CD4-positive, alpha-beta T cell treated with Interleukin-15 for 1 hour (primary cell): ENCODE results near the gene ARSJ.
"Not testable (repeated sequence)": the region's sequence is repeated elsewhere in the genome, so short reads cannot be mapped to it uniquely, and the experiment has no call there.

Experiments
- DNase-seq: peaks from one replicate; pipeline ENCODE4 v3.0.0-alpha.2; 2020

The ARSJ gene

DNA sequence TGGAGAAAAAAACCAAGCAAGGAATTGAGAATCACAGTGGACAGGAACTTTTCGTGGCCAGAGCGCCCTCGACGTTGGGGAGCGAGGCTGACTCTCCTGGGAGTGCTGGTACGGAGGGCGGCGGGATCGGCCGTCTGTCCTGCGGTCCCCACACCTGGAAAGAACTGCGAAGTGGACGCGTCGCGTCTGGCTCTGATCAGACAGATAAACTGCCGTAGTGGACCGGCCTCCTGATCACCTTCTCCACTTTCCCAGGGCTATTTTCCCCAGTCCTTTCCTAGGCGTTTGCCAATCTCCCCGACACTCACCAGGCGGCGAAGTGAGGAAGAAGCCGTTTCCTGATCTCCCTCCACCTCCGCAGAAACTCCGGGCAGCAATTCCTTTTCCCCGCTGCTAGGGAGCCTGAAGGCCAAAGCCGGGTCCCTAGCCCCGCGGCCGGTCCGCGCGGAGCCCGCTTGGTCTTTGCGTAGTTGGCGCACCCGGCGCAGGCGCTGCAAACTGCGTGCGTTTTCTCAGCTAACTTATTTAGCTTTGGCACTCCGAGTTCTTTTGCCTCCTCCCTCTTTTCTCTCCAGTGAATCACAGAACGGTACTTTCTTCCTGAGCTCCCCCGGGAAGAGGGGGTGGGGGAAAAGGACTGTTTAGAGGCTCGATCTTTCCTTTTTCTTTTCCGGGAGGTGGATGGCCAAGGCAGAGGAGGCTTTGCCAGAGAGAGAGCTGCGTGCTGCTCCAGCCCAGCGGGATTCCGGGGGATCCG, at the start of gene ARSJ:
TSS of gene ARSJ (minus strand) at position 500 of the 757 bp plus-strand sequence. CDS start 813 bp downstream, outside the sequence.
- no peak for DNase-seq

DNA sequence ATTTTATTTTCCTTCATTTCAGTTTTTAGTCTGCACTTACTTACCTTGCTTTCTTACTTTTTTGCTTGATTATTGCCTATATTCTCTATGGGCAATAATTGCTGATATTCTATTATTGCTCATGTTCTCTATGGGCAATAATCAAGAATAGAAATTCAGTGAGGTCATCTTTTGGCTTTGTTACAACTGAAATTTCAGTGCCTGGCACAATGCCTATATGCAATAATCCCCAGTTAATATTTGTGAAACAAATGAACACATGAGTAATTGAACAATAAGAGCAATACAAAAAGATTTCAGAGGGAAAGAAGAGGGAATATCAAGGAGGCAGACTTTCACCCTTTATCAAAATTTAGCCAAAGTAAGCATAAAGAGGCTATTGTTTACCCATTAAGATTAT, 48.6 kb upstream of the ARSJ start:
- no peak for DNase-seq

GRCh38 chr4:114027596-114027995, 48.1 kb upstream of the ARSJ start:
- no peak for DNase-seq

DNA sequence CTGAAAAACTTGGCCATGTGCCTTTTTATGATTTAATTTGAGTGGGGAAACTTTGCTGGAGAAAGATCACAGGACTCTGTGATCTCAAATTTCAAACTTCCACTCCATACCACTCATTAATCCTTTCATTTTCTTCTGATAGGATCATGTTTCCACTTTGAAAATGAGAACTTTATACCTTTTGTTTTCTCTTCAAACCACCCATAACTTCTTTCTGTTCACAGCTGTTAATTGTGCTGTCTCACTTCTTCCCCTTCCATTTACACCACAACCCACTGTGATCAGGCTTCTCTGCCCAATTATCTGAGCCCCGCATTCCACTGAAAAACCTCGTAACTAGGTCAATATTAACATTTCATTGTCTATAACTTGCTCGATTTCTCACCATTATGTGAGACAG, 47.0 kb upstream of the ARSJ start:
- no peak for DNase-seq

DNA sequence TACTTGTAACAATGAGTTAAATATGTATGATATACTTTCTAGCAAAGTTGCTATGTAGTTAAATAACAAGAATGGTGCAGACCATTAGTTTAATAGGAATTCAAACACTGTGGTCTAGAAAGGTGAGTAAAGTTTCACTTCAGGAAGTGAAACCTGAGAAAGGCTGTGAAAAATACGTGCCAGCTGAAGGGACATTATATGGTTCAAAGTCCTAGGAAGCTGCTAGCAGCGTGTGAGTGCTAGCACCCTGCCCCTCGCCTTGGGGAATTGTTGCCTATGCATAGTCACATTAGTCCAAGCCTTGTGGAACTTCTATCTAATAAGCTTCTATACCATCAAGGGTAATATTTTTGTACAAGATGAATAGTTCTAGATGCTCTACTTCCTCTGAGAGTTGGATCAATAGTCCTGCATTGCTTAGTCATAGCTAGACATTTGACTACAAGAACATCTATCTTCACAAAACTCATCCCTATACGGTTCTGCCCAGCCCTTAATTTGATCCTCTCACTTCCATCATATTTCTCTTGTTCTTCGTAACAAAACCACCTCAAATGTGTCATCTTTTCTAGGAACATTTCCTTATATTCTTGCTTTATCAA, 45.8 kb upstream of the ARSJ start:
- DNase-seq, result no peak

- DNase-seq, result no peak
These were observed 42.0 kb upstream of the ARSJ start for GRCh38 chr4:114021451-114021850.

- no peak for DNase-seq
These were observed 40.5 kb upstream of the ARSJ start for GRCh38 chr4:114019969-114020358.

DNA sequence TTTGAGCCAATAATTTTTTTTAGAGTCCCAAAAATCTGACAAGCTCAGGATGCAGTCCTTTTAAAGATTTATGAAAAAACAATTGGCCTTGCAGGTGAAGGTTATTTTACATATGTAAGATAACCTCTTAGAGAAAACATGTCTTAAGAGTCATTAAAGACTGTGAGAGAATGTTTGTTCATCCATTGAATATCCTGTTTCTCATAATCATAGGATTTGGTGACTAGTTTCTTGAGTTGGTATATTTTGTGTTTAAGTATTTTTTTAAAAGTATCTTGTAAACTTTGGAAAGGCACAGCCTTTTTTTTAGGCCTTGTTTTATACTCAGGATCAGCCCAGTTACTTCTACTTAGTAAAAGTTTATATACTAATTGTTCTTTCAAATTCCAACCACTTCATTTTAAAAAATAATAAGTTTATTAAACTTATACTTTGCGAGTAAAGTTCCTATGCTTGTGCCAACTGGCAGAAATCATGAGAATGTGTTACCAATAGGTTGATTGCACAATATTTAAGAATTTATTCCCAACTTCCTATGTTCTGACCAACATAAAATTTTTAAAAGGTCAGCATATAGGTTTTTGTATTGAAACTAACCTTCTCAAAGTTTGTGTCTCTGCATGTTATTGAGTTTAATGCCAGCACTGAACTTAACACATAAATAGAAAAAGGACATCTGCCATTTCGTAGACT, 40.0 kb upstream of the ARSJ start:
- no peak for DNase-seq

- no peak for DNase-seq
These were observed 37.9 kb upstream of the ARSJ start for GRCh38 chr4:114017120-114017917.

- DNase-seq, result no peak
These were observed 36.0 kb upstream of the ARSJ start for GRCh38 chr4:114015444-114015899.

- not testable (repeated sequence) for DNase-seq
These were observed 33.8 kb upstream of the ARSJ start for GRCh38 chr4:114013201-114013600.

- DNase-seq, result no peak
These were observed 33.3 kb upstream of the ARSJ start for GRCh38 chr4:114012749-114013148.

DNA sequence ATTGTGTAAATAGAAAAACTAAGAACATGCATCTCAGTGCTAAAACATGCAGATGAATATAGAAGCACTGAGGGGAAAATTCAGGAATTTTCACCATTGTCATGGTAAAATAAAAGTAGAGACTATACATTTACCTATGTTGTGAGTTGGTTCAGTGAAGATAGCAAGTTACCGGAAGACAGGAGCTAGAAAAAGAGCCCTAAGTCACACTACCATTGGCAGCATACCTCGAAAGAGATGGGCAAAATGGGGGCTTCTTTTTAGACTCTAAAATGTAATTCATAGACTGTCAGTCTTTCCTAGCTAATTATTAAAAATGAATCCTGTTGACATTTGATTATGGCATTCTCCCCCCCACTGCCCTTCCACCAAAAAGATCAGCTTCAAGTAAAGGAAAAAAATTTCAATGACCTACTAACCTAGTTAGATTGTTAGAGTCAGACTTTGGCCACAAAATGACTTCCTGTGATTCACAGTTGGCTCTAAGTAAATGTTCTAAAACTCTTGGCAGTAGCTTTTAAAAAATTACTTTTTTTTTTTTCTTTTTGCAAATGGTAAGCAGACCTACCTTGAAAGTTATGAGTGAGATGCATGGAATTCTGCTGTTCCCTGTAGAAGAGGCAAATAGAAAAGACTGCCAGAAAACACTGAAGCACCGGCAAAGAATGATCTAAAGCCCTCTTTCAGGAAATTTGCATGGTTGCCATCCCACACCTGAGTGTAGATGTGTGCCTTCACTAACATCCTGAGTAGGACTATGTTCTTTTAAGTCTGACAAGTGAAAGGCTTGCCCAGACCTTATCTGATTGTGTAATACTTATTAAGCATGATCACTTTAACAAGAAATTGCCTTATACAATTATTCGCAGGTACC, 26.4 kb upstream of the ARSJ start:
- DNase-seq, result no peak

GRCh38 chr4:114004483-114005226, 25.2 kb upstream of the ARSJ start:
- peak; percentile 32 for DNase-seq

DNA sequence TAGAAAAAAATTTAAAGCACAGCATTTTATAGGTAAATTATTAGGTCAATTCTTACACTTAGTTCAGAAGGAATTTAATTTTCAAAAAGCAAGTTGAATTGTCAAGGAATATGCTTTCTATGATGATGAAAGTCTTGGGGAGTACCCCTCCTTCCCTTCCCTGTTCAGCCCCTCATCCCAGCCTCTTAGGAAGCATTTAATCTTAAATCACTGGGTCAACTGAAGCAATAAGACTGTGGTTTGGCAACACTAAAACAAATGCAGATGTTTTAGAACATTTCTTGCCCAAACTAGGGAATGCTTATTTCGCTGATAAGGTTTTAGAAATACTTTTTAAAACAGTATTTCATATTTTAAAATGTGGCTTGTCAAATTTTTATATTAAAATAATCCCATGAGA, 19.1 kb upstream of the ARSJ start:
- no peak for DNase-seq

DNA sequence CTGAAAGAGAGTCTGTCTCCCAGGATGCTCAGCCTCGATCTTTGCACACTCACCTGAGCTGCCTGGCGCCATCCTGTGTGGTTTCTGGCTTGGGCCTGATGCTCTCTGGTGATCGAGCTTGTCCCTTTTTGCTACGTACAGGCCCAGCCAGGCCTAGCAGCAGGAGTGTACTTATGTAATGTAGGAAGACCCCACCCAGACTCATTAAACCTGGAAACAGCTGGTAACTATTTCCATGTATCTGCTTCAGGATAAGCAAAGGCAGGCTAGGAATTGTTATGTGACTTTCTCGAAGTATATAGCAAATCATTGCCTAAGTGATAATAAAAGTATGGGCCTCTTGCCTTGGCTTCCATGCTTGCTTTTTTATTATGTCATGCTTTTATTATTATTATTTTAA, 18.6 kb upstream of the ARSJ start:
- no peak for DNase-seq

GRCh38 chr4:113997206-113997605, 17.8 kb upstream of the ARSJ start:
- no peak for DNase-seq

GRCh38 chr4:113996599-113997177, 17.2 kb upstream of the ARSJ start:
- DNase-seq, result no peak

DNA sequence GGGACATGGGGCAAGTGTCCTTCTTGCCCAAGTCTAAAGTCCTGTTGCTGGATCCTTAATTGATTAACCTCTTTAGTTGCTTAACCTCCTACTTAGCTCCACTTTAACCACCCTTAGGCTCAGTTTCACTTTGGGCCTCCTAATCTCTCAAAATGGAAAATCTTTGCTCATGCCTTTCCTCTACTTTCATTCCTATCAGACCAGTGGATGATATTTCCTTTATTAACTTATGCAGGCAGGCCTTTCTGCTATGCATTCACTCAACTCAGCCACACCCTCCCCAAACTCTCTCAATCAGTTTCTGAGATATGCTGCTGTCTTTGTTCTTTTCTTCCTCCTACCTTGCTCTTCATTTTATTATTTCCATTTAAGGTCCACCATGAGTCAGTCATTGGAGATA, 14.4 kb upstream of the ARSJ start:
- DNase-seq, result no peak

GRCh38 chr4:113990886-113991285, 11.4 kb upstream of the ARSJ start:
- DNase-seq, result no peak

DNA sequence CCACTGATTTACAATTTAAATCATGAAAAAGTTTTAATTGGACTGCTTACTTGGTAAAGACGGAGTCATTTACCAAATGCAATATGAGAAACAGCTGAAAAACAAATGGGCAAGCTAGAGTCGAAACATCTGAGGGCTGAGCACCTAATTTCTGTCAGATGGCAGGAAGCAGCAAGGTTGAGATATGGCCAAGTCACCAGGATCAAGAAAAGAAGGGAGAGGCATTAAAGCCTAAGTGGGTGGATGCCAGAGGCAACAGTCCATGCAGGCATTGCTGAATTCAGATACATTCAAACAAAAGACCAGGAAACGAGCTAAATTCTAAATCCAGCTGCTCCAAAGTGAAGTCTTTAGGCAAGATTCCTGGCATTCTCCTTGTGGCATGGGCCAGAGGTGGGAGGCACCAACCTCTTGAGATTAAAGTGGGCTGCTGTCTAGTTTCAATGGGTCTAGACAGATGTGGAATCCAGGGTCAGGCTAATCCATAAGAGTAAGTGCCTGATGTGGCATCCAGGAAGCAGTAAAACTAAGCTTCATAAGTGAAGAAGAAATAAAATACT, 8.0 kb upstream of the ARSJ start:
- no peak for DNase-seq
